Activated CD8-positive, alpha-beta T cell treated with anti-CD3 and anti-CD28 coated beads, Interleukin-2, amount 10 ng/mL, durations not matched to agents 7 days and 5 days (primary cell): ENCODE results near the gene CMC1. TPM values are rescaled to one million over a fixed set of nuclear protein-coding genes. Genes with fewer than 3 reads are reported as not detected.

Source experiments
- ATAC-seq: fragments of 150-1000 bp; cut with Tn5 transposase; one replicate; pipeline ENCODE4 v1.10.0; 2021; ENCODE audit warnings: moderate library complexity
- CTCF ChIA-PET: fragments of 350-600 bp; sonication (Branson Sonifier 250); formaldehyde crosslinking; loops from one replicate; lab custom pipeline; 2021; ENCODE audit warnings: antibody characterized with exemption; lab: Charles Lee
- POLR2A ChIA-PET: fragments of 350-600 bp; sonication (Branson Sonifier 250); formaldehyde crosslinking; loops from one replicate; lab custom pipeline; 2021; ENCODE audit warnings: antibody characterized with exemption; lab: Charles Lee
- DNase-seq: peaks from one replicate; pipeline ENCODE4 v3.0.0-alpha.2; 2020
- H3K27ac Mint-ChIP-seq: one replicate; pipeline ENCODE4 v1.8.0; 2021; ENCODE audit warnings: mild to moderate bottlenecking, mixed read lengths
- H3K27me3 Mint-ChIP-seq: one replicate; pipeline ENCODE4 v1.8.0; 2021; ENCODE audit warnings: low read depth, mixed read lengths
- H3K36me3 Mint-ChIP-seq: one replicate; pipeline ENCODE4 v1.8.0; 2021; ENCODE audit warnings: low read depth, mixed read lengths
- H3K4me1 Mint-ChIP-seq: one replicate; pipeline ENCODE4 v1.8.0; 2021; ENCODE audit warnings: low read depth, mixed read lengths
- H3K4me3 Mint-ChIP-seq: one replicate; pipeline ENCODE4 v1.8.0; 2021; ENCODE audit warnings: mild to moderate bottlenecking, mixed read lengths
- H3K9me3 Mint-ChIP-seq: one replicate; pipeline ENCODE4 v1.8.0; 2022; ENCODE audit warnings: mixed read lengths; ENCODE audit not compliant: insufficient read depth
- total RNA-seq, 2 experiments: library from RNA; stranded (reverse); gene quantifications; one replicate each; pipeline ENCODE4 v1.2.3, GENCODE V29; 2021

Gene CMC1
- total RNA-seq, 2 experiments from 2014 or later: 16.8 to 20.8 TPM

DNA sequence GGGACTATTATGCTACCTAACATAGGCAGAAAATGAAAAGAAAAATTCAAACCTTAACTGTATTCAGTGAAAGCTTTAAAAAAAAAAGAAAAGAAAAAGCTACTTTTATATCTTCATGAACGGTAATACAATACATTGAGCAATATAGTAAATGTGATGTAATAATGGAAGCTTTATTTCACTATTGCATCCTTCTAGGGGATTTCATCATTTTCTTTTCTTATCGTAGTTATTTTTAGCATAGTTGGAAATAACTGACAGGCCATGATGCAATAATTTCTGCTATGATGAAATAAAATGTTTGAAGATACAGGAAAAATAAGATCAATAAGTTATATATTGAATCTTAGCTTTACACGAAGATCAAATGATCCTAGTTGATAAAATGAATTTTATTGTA lies 66.8 kb downstream of the CMC1 start:
- Mint-ChIP-seq H3K4me3 (no peak overlapping the region), H3K36me3 (peaks cover 3% of the 10 kb centered on the region), H3K27ac (no peak overlapping the region), H3K4me1 (no peaks in the 10 kb centered on the region), H3K27me3 (no peaks in the 10 kb centered on the region), H3K9me3 (no peaks in the 10 kb centered on the region)
- ATAC-seq (no peak), DNase-seq (no peak)
- CTCF ChIA-PET: interaction anchor here (1.0 to 1.4 kb wide), 3 partner anchors 9 to 596 kb away, joined by 3 to 4 read pairs (median 3); partner anchors contain the start of gene EOMES
- POLR2A ChIA-PET: no interaction called here

DNA sequence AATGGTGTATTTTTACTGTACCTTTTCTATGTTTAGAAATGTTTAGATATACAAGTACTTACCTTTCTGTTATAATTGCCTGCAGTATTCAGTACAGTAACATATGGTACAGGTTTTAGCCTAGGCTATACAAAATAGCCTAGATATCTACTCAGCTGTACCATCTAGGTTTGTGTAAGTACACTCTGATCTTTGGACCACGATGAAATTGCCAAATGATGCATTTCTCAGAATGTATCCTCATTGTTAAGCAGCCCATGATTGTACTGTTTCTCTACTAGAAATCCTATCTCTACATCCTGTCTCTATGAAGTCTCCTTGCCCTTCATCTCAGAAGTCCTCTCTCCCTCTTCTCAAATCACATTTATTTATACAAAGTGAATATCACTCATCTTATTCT lies 74.3 kb downstream of the CMC1 start:
- no peak overlapping the region for H3K4me3 Mint-ChIP-seq
- POLR2A ChIA-PET: no interaction called here
- H3K27ac Mint-ChIP-seq: no peak overlapping the region
- peaks cover 4% of the 10 kb centered on the region for H3K4me1 Mint-ChIP-seq
- H3K9me3 Mint-ChIP-seq: no peaks in the 10 kb centered on the region
- DNase-seq (no peak), ATAC-seq (no peak)
- CTCF ChIA-PET: no interaction called here
- H3K27me3 Mint-ChIP-seq: no peaks in the 10 kb centered on the region
- H3K36me3 Mint-ChIP-seq: peaks cover 5% of the 10 kb centered on the region

DNA sequence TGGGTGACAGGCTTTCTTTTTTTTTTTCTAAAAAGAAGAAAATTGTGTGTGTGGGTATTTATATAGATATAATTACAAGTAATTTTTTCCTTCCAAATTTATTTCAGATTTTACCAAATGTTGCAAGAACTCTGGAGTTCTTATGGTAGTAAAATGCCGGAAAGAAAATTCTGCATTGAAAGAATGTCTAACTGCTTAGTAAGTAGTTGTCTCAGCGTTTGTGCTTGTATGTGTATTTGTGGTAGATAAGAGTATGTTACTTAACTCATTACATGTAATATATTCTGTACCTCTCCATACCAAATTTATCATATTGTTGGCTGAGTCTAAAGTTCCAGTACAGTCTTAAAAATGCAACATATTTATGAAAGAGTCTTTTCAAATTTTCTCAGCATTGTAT lies 74.8 kb downstream of the CMC1 start:
- peaks cover 10% of the 10 kb centered on the region for H3K4me1 Mint-ChIP-seq
- ATAC-seq (no peak), DNase-seq (no peak)
- no peaks in the 10 kb centered on the region for H3K9me3 Mint-ChIP-seq
- H3K27ac Mint-ChIP-seq: no peak overlapping the region
- peaks cover 10% of the 10 kb centered on the region for H3K36me3 Mint-ChIP-seq
- no peaks in the 10 kb centered on the region for H3K27me3 Mint-ChIP-seq
- no peak overlapping the region for H3K4me3 Mint-ChIP-seq
- ChIA-PET CTCF (no interaction called here), POLR2A (no interaction called here)

DNA sequence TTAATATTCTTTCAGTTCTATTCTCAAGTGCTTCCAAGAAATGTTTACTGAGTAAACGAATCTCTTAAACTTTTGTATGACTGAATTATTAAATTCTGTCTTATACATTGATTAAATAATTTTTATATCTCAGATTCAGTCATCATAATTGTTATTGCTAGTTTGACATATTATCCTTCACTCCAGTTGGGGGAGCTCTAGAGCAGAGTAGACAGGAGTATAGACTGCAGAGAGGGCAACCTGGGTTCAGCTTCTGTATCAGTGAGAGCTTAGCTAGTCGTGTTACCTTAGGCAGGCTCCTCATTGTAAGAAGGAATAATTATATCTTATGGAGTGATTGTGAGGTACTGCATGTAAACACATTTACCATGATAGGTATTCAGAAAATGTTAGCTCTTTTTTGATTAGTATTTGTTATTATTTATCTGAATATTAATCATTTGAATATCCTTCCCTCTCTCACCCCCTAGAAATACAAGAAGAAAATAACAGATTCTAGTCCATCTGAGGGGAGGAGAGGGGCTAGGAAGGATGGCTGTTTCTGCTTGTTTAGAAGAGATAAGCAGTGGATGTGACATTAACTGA lies 76.1 kb downstream of the CMC1 start:
- H3K4me1 Mint-ChIP-seq: peaks cover 14% of the 10 kb centered on the region
- peaks cover 18% of the 10 kb centered on the region for H3K36me3 Mint-ChIP-seq
- ChIA-PET POLR2A (no interaction called here), CTCF (interaction anchor here (0.6 to 1.2 kb wide), 11 partner anchors 9 to 850 kb away, joined by 3 to 21 read pairs (median 3); no protein-coding TSS in a partner anchor)
- H3K4me3 Mint-ChIP-seq: no peak overlapping the region
- H3K27ac Mint-ChIP-seq: no peak overlapping the region
- no peaks in the 10 kb centered on the region for H3K27me3 Mint-ChIP-seq
- H3K9me3 Mint-ChIP-seq: no peaks in the 10 kb centered on the region
- ATAC-seq (peak; percentile 87), DNase-seq (peak; percentile 62)

DNA sequence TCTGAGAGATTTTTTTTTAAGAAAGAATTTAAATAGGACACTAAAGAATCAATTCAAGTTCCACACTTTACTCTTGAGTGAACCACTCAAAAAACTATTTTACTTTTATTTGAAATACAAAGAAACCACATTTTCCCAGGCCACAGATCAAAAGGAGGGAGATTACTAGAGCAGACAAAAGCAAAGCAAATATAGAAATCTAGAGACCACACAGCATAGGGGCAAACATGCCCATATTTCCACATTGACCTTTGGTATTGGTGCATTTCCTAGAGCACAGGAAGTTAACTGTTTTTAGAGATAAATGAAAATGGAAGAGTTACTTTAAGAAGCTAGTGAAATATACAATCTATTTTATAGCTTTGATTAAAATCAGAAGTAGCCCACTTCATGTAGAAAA lies 79.6 kb downstream of the CMC1 start:
- no peak overlapping the region for H3K4me3 Mint-ChIP-seq
- CTCF ChIA-PET: interaction anchor here (0.7 to 2.9 kb wide), 7 partner anchors 25 to 609 kb away, joined by 3 to 27 read pairs (median 5); partner anchors contain the start of genes AZI2, EOMES and ZCWPW2
- no peak overlapping the region for H3K27ac Mint-ChIP-seq
- H3K27me3 Mint-ChIP-seq: no peaks in the 10 kb centered on the region
- H3K9me3 Mint-ChIP-seq: no peaks in the 10 kb centered on the region
- DNase-seq (no peak), ATAC-seq (no peak)
- H3K36me3 Mint-ChIP-seq: peaks cover 39% of the 10 kb centered on the region
- H3K4me1 Mint-ChIP-seq: peaks cover 30% of the 10 kb centered on the region
- POLR2A ChIA-PET: interaction anchor here (1.2 kb wide), 1 partner anchor 28 kb away, joined by 5 read pairs; the partner anchor contains the start of genes AZI2 and ZCWPW2

DNA sequence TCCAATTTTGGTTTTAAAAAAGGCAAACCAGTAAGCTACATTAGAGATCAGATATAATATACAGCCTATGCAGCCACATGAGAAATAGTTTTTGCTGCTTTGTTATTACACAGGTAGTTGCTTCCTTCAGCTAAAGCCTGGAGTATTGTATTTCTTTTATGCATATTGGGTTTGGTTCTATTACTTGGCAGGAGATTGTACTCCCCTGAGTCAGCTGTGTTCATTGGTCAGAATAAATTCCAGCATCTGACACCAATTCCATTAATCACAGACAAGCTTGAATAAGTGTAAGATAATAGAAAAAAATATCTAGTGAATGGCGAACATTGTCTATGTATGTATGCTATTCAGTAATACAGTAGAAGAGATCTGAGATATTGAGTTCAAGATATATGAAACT lies 81.0 kb downstream of the CMC1 start:
- H3K27ac Mint-ChIP-seq: no peak overlapping the region
- no peak for DNase-seq
- no peaks in the 10 kb centered on the region for H3K27me3 Mint-ChIP-seq
- ATAC-seq: no peak
- ChIA-PET CTCF (interaction anchor here (0.9 to 2.9 kb wide), 6 partner anchors 11 to 610 kb away, joined by 4 to 27 read pairs (median 8); partner anchors contain the start of genes AZI2, EOMES and ZCWPW2), POLR2A (no interaction called here)
- peaks cover 42% of the 10 kb centered on the region for H3K4me1 Mint-ChIP-seq
- no peak overlapping the region for H3K4me3 Mint-ChIP-seq
- H3K36me3 Mint-ChIP-seq: peaks cover 41% of the 10 kb centered on the region
- no peaks in the 10 kb centered on the region for H3K9me3 Mint-ChIP-seq

DNA sequence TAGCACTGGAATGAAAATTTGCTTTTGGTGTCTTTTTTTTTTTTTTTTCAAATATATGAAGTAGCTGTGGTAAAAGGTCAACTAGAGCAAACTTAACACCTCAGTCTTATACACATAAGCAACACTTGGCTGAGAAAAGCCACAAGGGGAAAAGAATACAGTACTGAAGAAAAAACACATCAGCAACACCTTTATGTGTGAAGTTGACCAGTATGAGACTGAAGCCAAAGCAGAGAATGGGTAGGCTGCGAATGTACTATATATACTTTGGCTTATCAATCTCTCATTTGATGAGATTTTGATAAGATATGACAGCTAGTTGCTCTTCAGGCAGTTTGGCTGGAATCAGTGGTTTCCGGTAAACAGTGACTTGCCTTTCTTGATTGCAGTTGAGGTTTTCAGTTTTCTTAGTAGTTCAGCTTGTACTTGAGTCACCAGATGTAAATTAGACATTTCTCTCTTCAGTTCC lies 85.1 kb downstream of the CMC1 start:
- Mint-ChIP-seq H3K4me1 (peaks cover 35% of the 10 kb centered on the region), H3K27me3 (no peaks in the 10 kb centered on the region), H3K36me3 (peaks cover 37% of the 10 kb centered on the region), H3K4me3 (peak overlapping the region; percentile 25), H3K9me3 (no peaks in the 10 kb centered on the region), H3K27ac (peak overlapping the region; percentile 61)
- ChIA-PET CTCF (interaction anchor here (1.0 to 4.6 kb wide), 13 partner anchors 8 to 646 kb away, joined by 3 to 66 read pairs (median 4); partner anchors contain the start of genes AZI2, EOMES and ZCWPW2), POLR2A (interaction anchor here (0.7 to 4.0 kb wide), 4 partner anchors 9 to 615 kb away, joined by 3 to 23 read pairs (median 3); partner anchors contain the start of genes AZI2 and ZCWPW2)
- ATAC-seq (peak; percentile 89), DNase-seq (peak; percentile 62)

DNA sequence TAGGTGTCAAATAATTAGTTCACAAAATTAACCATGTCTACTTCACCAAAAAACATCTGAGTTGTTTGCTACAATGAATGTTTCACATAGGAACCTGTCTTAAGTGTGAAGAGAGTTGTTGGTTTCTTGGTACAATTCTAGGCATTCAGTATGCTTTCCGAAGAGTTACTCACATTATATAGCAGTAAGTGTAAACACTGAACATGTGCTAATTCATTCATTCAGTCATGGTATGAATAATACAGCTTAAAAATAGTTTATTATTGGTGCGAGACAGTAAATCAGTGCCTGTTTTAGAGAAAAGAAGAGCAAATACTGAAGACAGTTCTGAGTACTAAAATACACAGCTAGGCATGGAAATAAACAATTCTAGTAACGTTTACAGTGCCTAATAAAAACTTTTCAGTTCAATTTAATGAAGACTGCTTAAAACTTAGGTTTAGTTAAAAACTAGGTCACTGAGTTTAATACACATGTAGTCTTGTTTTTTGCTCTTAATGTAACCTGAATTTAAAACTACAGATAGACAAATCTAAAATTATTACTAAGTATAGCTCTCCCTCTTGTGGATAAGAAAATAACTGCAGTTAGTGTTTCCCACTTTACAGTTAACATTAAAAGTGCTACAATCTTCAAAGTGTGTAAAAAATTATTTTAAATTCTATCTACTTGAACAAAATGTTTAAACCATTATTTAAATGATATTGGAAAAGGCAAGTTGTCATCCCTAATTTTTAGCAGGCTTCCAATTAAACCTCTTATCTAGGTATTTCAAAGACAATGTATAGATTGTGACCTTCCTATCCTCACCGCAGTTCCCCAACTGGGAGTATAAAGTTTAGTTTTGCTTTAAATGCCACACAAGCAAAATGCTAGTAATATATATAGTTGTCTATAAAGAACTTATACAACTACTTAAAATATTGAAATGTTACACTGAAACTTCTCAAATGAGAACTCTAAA lies 87.1 kb downstream of the CMC1 start:
- Mint-ChIP-seq H3K27me3 (no peaks in the 10 kb centered on the region), H3K27ac (no peak overlapping the region), H3K9me3 (no peaks in the 10 kb centered on the region), H3K36me3 (peaks cover 30% of the 10 kb centered on the region), H3K4me3 (no peak overlapping the region), H3K4me1 (peaks cover 33% of the 10 kb centered on the region)
- DNase-seq (no peak), ATAC-seq (no peak)
- ChIA-PET CTCF (interaction anchor here (0.8 to 4.6 kb wide), 21 partner anchors 8 to 622 kb away, joined by 3 to 66 read pairs (median 4); partner anchors contain the start of genes AZI2, EOMES and ZCWPW2), POLR2A (interaction anchor here (4.0 kb wide), 1 partner anchor 20 kb away, joined by 23 read pairs; the partner anchor contains the start of genes AZI2 and ZCWPW2)

DNA sequence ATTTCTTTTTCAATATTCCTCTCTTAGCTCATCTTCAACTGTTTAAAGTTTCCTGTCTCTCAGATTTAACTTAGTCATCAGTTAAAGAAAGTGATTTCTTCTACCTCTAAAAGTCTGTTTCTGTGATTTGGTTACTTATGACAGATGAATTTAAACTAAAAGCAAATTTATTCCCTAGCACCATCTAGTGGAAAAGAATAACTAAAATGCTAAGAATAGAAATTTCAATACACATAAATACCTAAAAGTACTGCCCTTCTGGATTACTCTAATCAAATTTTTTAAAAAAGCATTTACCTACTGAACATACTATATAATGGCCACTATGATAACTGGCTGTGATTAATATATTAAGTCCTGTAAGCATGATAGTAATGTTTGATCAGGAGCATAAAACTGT lies 93.1 kb downstream of the CMC1 start:
- Mint-ChIP-seq H3K9me3 (no peaks in the 10 kb centered on the region), H3K27me3 (no peaks in the 10 kb centered on the region), H3K4me1 (peaks cover 14% of the 10 kb centered on the region), H3K4me3 (no peak overlapping the region), H3K36me3 (peaks cover 34% of the 10 kb centered on the region), H3K27ac (no peak overlapping the region)
- DNase-seq (no peak), ATAC-seq (no peak)
- CTCF ChIA-PET: interaction anchor here (1.0 to 4.3 kb wide), 8 partner anchors 8 to 628 kb away, joined by 3 to 29 read pairs (median 6); partner anchors contain the start of genes AZI2, EOMES and ZCWPW2
- POLR2A ChIA-PET: interaction anchor here (2.2 kb wide), 1 partner anchor 14 kb away, joined by 17 read pairs; the partner anchor contains the start of genes AZI2 and ZCWPW2

DNA sequence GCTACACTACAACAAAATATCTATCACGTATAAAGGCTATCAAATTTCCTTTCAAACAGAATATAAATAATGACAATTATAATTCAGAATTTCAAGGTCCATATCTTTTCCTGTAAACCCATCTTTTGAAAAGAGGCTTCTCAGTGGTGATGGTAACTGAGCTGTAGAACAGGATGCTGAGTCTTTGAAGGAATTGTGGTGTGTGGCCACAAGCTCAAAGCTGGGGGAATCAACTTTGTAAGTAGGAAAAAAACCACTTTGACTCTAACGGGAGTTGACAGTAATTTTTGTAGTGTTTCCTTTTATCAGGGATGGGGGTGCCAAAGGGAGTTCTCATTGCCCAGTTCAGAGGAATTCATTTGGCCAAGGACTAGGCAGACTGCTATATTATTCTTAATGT lies 93.8 kb downstream of the CMC1 start:
- ChIA-PET POLR2A (interaction anchor here (0.9 to 2.2 kb wide), 2 partner anchors 9 to 14 kb away, joined by 3 to 17 read pairs; partner anchors contain the start of genes AZI2 and ZCWPW2), CTCF (interaction anchor here (1.0 to 4.3 kb wide), 10 partner anchors 9 to 629 kb away, joined by 3 to 29 read pairs (median 6); partner anchors contain the start of genes AZI2, EOMES and ZCWPW2)
- ATAC-seq: peak; percentile 68
- H3K27ac Mint-ChIP-seq: no peak overlapping the region
- peaks cover 14% of the 10 kb centered on the region for H3K4me1 Mint-ChIP-seq
- peaks cover 38% of the 10 kb centered on the region for H3K36me3 Mint-ChIP-seq
- DNase-seq: no peak
- H3K4me3 Mint-ChIP-seq: no peak overlapping the region
- no peaks in the 10 kb centered on the region for H3K27me3 Mint-ChIP-seq
- no peaks in the 10 kb centered on the region for H3K9me3 Mint-ChIP-seq

DNA sequence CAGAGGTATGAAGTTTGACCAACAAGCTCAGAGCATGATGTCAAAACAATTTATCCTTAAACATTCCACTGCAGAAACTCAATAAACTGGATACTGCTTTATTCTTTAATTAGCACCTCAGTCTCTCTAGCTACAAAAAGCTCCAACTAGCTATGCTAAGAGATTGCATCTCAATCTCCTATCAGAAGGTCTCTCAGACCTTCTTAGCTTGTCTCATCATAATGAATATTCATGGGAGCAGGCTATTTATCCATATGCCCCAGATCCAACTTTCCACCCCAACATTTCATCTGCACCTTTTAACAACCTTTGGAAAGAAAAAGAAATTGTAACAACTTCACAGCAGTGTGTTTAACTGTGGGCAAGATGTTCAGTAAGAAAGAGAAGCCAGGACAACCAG lies 95.8 kb downstream of the CMC1 start:
- no peaks in the 10 kb centered on the region for H3K9me3 Mint-ChIP-seq
- POLR2A ChIA-PET: interaction anchor here (1.3 kb wide), 1 partner anchor 11 kb away, joined by 5 read pairs; the partner anchor contains the start of genes AZI2 and ZCWPW2
- DNase-seq: no peak

More for the DNA sequence above, 95.8 kb downstream of the CMC1 start:
- H3K27ac Mint-ChIP-seq: no peak overlapping the region
- CTCF ChIA-PET: interaction anchor here (0.6 to 4.3 kb wide), 6 partner anchors 9 to 625 kb away, joined by 3 to 29 read pairs (median 7); partner anchors contain the start of genes AZI2, EOMES and ZCWPW2
- peaks cover 32% of the 10 kb centered on the region for H3K36me3 Mint-ChIP-seq
- H3K4me3 Mint-ChIP-seq: no peak overlapping the region
- H3K4me1 Mint-ChIP-seq: peaks cover 16% of the 10 kb centered on the region
- ATAC-seq: no peak
- H3K27me3 Mint-ChIP-seq: no peaks in the 10 kb centered on the region
